Left ventricle myocardium inferior (tissue), 1 donor: ENCODE data around the gene AZIN2. TPM values are rescaled to one million over a fixed set of nuclear protein-coding genes. Genes with fewer than 3 reads are reported as not detected.

Source experiments
- DNase-seq: peaks from one replicate; pipeline ENCODE4 v3.0.0-alpha.2; 2020
- H3K27ac ChIP-seq: fragments of 200-600 bp; replicated peaks from 2 replicates; pipeline ENCODE4 v1.8.0; 2021
- H3K27me3 ChIP-seq: fragments of 200-600 bp; 2 replicates; pipeline ENCODE4 v1.8.0; 2021; ENCODE audit warnings: low read depth
- H3K36me3 ChIP-seq: fragments of 200-600 bp; 2 replicates; pipeline ENCODE4 v1.8.0; 2021
- H3K4me1 ChIP-seq: fragments of 200-600 bp; 2 replicates; pipeline ENCODE4 v1.8.0; 2021
- H3K4me3 ChIP-seq: fragments of 200-600 bp; 2 replicates; pipeline ENCODE4 v1.8.0; 2021; ENCODE audit warnings: mild to moderate bottlenecking, moderate library complexity
- H3K9me3 ChIP-seq: fragments of 200-600 bp; replicated peaks from 2 replicates; pipeline ENCODE4 v1.8.0; 2021
- intact Hi-C: fragments of 100-400 bp; cut with micrococcal nuclease; formaldehyde crosslinking; loops from one replicate; pipeline ENCODE4 v1.11.0; 2022
- total RNA-seq: library from RNA; stranded (reverse); fragmentation: NEBNext Ultra II Directional; extraction: Animal tissue kit (Norgen Biotek cat#: 25700); gene quantifications from one replicate; pipeline ENCODE4 v1.2.1, GENCODE V29; 2021
- TF ChIP-seq, protein P1 (sequence below): fragments of 200-600 bp; IDR thresholded peaks from 2 replicates; pipeline ENCODE4 v1.8.0; 2021; ENCODE audit warnings: antibody characterized with exemption, mild to moderate bottlenecking, borderline replicate concordance
- donor health status: DM: no; HTN: yes; CAD: no; lungs with severe emphysema.

Gene AZIN2
- total RNA-seq, 1 donor from 2014 or later, result 2.8 TPM

- H3K4me3 ChIP-seq, result no peak overlapping the region
- TF ChIP-seq, protein P1, sequence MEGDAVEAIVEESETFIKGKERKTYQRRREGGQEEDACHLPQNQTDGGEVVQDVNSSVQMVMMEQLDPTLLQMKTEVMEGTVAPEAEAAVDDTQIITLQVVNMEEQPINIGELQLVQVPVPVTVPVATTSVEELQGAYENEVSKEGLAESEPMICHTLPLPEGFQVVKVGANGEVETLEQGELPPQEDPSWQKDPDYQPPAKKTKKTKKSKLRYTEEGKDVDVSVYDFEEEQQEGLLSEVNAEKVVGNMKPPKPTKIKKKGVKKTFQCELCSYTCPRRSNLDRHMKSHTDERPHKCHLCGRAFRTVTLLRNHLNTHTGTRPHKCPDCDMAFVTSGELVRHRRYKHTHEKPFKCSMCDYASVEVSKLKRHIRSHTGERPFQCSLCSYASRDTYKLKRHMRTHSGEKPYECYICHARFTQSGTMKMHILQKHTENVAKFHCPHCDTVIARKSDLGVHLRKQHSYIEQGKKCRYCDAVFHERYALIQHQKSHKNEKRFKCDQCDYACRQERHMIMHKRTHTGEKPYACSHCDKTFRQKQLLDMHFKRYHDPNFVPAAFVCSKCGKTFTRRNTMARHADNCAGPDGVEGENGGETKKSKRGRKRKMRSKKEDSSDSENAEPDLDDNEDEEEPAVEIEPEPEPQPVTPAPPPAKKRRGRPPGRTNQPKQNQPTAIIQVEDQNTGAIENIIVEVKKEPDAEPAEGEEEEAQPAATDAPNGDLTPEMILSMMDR, result peak; percentile 31
- H3K27me3 ChIP-seq, result no peaks in the 10 kb centered on the region
- peaks cover 8% of the 10 kb centered on the region for H3K9me3 ChIP-seq
- H3K36me3 ChIP-seq, result no peaks in the 10 kb centered on the region
- intact Hi-C loops, result loop anchor here (10.0 kb wide), 1 partner anchor 503 kb away; no protein-coding TSS in a partner anchor
- no peaks in the 10 kb centered on the region for H3K4me1 ChIP-seq
- no peak overlapping the region for H3K27ac ChIP-seq
- DNase-seq, result no peak
These were observed 31.0 kb downstream of the AZIN2 start for GRCh38 chr1:33111965-33112364.

- Histone ChIP-seq H3K36me3 (no peaks in the 10 kb centered on the region), H3K4me1 (no peaks in the 10 kb centered on the region), H3K27ac (no peak overlapping the region), H3K27me3 (no peaks in the 10 kb centered on the region), H3K9me3 (no peaks in the 10 kb centered on the region), H3K4me3 (no peak overlapping the region)
- TF ChIP-seq, protein P1, result no peak
- intact Hi-C loops, result loop anchor here (10.0 kb wide), 1 partner anchor 497 kb away; no protein-coding TSS in a partner anchor
- DNase-seq, result no peak
These were observed 36.6 kb downstream of the AZIN2 start for GRCh38 chr1:33117440-33118085.

DNA sequence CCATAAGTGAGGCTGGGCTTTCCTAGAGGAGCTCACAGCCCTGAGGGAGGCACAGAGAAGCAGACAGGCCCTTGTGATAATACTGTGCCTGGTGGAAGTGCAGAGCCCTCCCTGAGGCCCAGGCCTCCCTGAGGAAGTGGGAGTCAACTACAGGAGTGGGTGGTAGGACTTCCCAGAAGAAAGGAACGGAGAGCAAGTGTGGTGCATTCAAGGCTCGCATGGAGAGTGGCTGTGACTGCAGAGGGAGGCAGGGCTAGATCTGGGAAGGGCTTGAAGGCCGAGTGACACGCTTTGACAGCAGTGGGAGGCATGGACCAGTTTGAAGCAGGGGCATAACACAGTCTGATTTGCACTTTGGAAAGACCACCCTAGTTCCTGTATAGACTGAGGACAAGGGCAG lies 37.3 kb downstream of the AZIN2 start:
- TF ChIP-seq, protein P1, result no peak
- intact Hi-C loops, result loop anchor here (10.0 kb wide), 1 partner anchor 497 kb away; no protein-coding TSS in a partner anchor

DNA sequence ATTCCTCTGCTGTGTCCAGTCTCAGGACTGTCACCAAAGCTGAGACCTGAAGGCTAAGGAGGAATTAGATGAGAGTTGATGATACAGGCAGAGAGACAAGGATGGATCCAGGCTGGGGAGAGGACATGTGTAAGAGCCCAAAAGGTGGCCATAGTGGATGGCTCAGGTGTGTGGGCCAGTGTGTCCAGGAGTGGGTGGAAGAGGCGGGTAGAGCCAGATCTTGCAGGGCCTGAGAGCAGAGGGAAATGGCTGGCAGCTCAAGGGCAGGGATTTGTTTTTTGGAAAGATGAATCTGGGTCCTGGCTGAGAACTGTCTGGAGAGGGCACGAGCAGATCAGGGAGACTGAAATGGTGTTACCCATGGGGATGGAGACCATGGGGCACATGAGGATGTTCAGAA lies 38.1 kb downstream of the AZIN2 start:
- no peak overlapping the region for H3K4me3 ChIP-seq
- H3K27ac ChIP-seq, result no peak overlapping the region
- DNase-seq, result no peak
- H3K4me1 ChIP-seq, result no peaks in the 10 kb centered on the region
- intact Hi-C loops, result loop anchor here (10.0 kb wide), 1 partner anchor 496 kb away; no protein-coding TSS in a partner anchor
- no peaks in the 10 kb centered on the region for H3K36me3 ChIP-seq
- TF ChIP-seq, protein P1, result no peak
- no peaks in the 10 kb centered on the region for H3K27me3 ChIP-seq
- H3K9me3 ChIP-seq, result no peaks in the 10 kb centered on the region

More for the DNA sequence above, 37.3 kb downstream of the AZIN2 start:
- no peak for DNase-seq
- no peaks in the 10 kb centered on the region for H3K9me3 ChIP-seq
- H3K27ac ChIP-seq, result no peak overlapping the region
- H3K4me3 ChIP-seq, result no peak overlapping the region
- no peaks in the 10 kb centered on the region for H3K27me3 ChIP-seq
- H3K4me1 ChIP-seq, result no peaks in the 10 kb centered on the region
- H3K36me3 ChIP-seq, result no peaks in the 10 kb centered on the region

DNA sequence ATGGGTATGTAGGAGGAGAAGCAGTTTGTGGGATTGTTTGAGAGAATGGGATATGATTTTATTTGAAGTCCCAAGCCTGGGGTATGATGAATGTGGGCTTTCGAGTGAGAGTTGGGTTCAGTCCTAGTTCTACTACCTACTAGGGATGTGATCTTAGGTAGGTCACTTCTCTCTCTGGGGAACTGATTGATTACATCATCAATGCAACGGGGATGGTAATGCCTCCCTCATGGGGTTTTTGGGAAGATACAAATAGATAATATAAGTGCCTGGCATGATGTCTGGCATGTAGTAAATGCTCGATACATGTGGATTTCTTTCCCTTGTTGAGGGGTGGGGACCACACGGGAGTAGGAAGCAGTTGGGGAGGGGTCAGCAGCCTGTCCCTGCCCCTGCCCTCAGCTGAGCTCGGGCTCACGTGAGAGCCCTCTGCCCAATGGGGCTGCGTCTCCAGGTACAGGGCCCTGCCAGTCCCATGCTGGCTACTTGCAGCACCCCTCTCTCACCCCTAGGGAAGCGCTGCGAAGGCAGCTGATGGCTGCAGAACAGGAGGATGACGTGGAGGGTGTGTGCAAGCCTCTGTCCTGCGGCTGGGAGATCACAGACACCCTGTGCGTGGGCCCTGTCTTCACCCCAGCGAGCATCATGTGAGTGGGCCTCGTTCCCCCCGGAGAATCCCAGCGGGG lies 38.7 kb downstream of the AZIN2 start:
- Histone ChIP-seq H3K27me3 (no peaks in the 10 kb centered on the region), H3K9me3 (no peaks in the 10 kb centered on the region), H3K36me3 (no peaks in the 10 kb centered on the region), H3K27ac (no peak overlapping the region), H3K4me3 (no peak overlapping the region), H3K4me1 (no peaks in the 10 kb centered on the region)
- DNase-seq, result no peak
- TF ChIP-seq, protein P1, result no peak
- intact Hi-C loops, result loop anchor here (10.0 kb wide), 1 partner anchor 495 kb away; no protein-coding TSS in a partner anchor
